Vagina (tissue), 2 donors: ENCODE measurements around the gene RAD52. TPM values are rescaled to one million over a fixed set of nuclear protein-coding genes. Genes with fewer than 3 reads are reported as not detected.

Source experiments
- DNase-seq, 2 donors: peaks; one replicate each; pipeline ENCODE4 v3.0.0-alpha.2; 2017; ENCODE audit errors: extremely low spot score in 2 of 2
- H3K27ac ChIP-seq: fragments of 200-600 bp; sonication (generic); one replicate; pipeline ENCODE4 v1.5.1; 2019
- H3K27me3 ChIP-seq: fragments of 200-600 bp; sonication (generic); one replicate; pipeline ENCODE4 v1.5.1; 2019
- H3K36me3 ChIP-seq, 2 donors: fragments of 200-600 bp; sonication (generic); one replicate each; pipeline ENCODE4 v1.5.1; 2017 to 2019
- H3K4me1 ChIP-seq: fragments of 200-600 bp; sonication (generic); one replicate; pipeline ENCODE4 v1.5.1; 2019
- H3K4me3 ChIP-seq, 2 donors: fragments of 200-600 bp; sonication (generic); 1 replicate in 1 of 2; 2 replicates in 1 of 2; pipeline ENCODE4 v1.5.1; 2016 to 2019
- H3K9me3 ChIP-seq: fragments of 200-600 bp; sonication (generic); one replicate; pipeline ENCODE4 v1.5.1; 2019
- CTCF ChIP-seq, 3 experiments: fragments of 450-650 bp in 2 of 3; fragments of 200-600 bp in 1 of 3; sonication (generic) in 1 of 3; IDR thresholded peaks; one replicate each; pipeline ENCODE4 v1.5.1; 2017 to 2019; ENCODE audit warnings: antibody characterized with exemption in 3 of 3, mild to moderate bottlenecking in 2 of 3, moderate library complexity in 2 of 3
- POLR2A ChIP-seq, 2 donors: fragments of 450-650 bp; IDR thresholded peaks; one replicate each; pipeline ENCODE4 v1.6.1; 2017; ENCODE audit warnings: antibody characterized with exemption in 2 of 2, mild to moderate bottlenecking in 2 of 2, moderate library complexity in 2 of 2
- POLR2AphosphoS5 ChIP-seq, 2 donors: sonication (generic); formaldehyde crosslinking; IDR thresholded peaks; one replicate each; pipeline ENCODE4 v1.9.0; 2017; ENCODE audit warnings: antibody characterized with exemption in 2 of 2, mild to moderate bottlenecking in 2 of 2, low read depth in 1 of 2; ENCODE audit not compliant: insufficient read depth in 1 of 2
- intact Hi-C: fragments of 100-400 bp; cut with DNase I; formaldehyde crosslinking; loops from one replicate; pipeline ENCODE4 v1.15.1; 2023
- total RNA-seq: library from RNA; depleted of rRNA; stranded (reverse); fragments of >200 nt; gene quantifications from one replicate; pipeline ENCODE4 v1.2.3, GENCODE V29; 2016

The RAD52 gene
- total RNA-seq, 1 donor from 2014 or later: 40.3 TPM

- Histone ChIP-seq H3K4me1 (no peaks in the 10 kb centered on the region), H3K27ac (no peak overlapping the region), H3K4me3 (no peak overlapping the region), H3K9me3 (no peaks in the 10 kb centered on the region), H3K27me3 (no peaks in the 10 kb centered on the region), H3K36me3 (peaks cover 3 to 49% of the 10 kb centered on the region in 2 donors)
- no peak for TF ChIP-seq CTCF (IDR thresholded peaks at IDR 0.05)
- no peak for TF ChIP-seq POLR2AphosphoS5 (IDR thresholded peaks at IDR 0.05; ENCODE audit: insufficient read depth in 1 of 2, low read depth in 1 of 2)
- no peak for TF ChIP-seq POLR2A (IDR thresholded peaks at IDR 0.05)
- no peak for DNase-seq
- intact Hi-C loops: no loop called here
Observed at GRCh38 chr12:931591-931990, 17.9 kb downstream of the RAD52 start.

GRCh38 chr12:931060-931459 is 18.4 kb downstream of the RAD52 start:
- no peaks in the 10 kb centered on the region for H3K4me1 ChIP-seq
- no peak overlapping the region for H3K4me3 ChIP-seq
- no peak for DNase-seq
- H3K9me3 ChIP-seq: no peaks in the 10 kb centered on the region
- H3K27ac ChIP-seq: no peak overlapping the region
- peaks cover 3 to 52% of the 10 kb centered on the region in 2 donors for H3K36me3 ChIP-seq
- no peaks in the 10 kb centered on the region for H3K27me3 ChIP-seq
- TF ChIP-seq POLR2AphosphoS5 (IDR thresholded peaks at IDR 0.05; ENCODE audit: insufficient read depth in 1 of 2, low read depth in 1 of 2) (no peak), CTCF (IDR thresholded peaks at IDR 0.05) (no peak), POLR2A (IDR thresholded peaks at IDR 0.05) (no peak)
- intact Hi-C loops: no loop called here

GRCh38 chr12:926641-927040 is 22.9 kb downstream of the RAD52 start:
- Histone ChIP-seq H3K27ac (no peak overlapping the region), H3K27me3 (no peaks in the 10 kb centered on the region), H3K36me3 (peaks cover 3 to 66% of the 10 kb centered on the region in 2 donors), H3K4me3 (no peak overlapping the region), H3K4me1 (no peaks in the 10 kb centered on the region), H3K9me3 (no peaks in the 10 kb centered on the region)
- TF ChIP-seq POLR2AphosphoS5 (IDR thresholded peaks at IDR 0.05; ENCODE audit: insufficient read depth in 1 of 2, low read depth in 1 of 2) (no peak), POLR2A (IDR thresholded peaks at IDR 0.05) (no peak), CTCF (IDR thresholded peaks at IDR 0.05) (no peak)
- DNase-seq: no peak
- intact Hi-C loops: no loop called here

GRCh38 chr12:922285-922684 is 27.2 kb downstream of the RAD52 start:
- Histone ChIP-seq H3K27me3 (no peaks in the 10 kb centered on the region), H3K27ac (no peak overlapping the region), H3K9me3 (no peaks in the 10 kb centered on the region), H3K4me1 (no peaks in the 10 kb centered on the region), H3K36me3 (peaks cover 0 to 29% of the 10 kb centered on the region in 2 donors), H3K4me3 (no peak overlapping the region)
- intact Hi-C loops: no loop called here
- no peak for DNase-seq
- TF ChIP-seq POLR2A (IDR thresholded peaks at IDR 0.05) (no peak), POLR2AphosphoS5 (IDR thresholded peaks at IDR 0.05; ENCODE audit: insufficient read depth in 1 of 2, low read depth in 1 of 2) (no peak), CTCF (IDR thresholded peaks at IDR 0.05) (no peak)

GRCh38 chr12:920676-921075 is 28.8 kb downstream of the RAD52 start:
- Histone ChIP-seq H3K9me3 (no peaks in the 10 kb centered on the region), H3K27ac (no peak overlapping the region), H3K4me1 (no peaks in the 10 kb centered on the region), H3K27me3 (no peaks in the 10 kb centered on the region), H3K36me3 (peaks cover 0 to 26% of the 10 kb centered on the region in 2 donors), H3K4me3 (no peak overlapping the region)
- no peak for DNase-seq
- intact Hi-C loops: no loop called here
- TF ChIP-seq POLR2A (IDR thresholded peaks at IDR 0.05) (no peak), POLR2AphosphoS5 (IDR thresholded peaks at IDR 0.05; ENCODE audit: insufficient read depth in 1 of 2, low read depth in 1 of 2) (no peak), CTCF (IDR thresholded peaks at IDR 0.05) (no peak)
